Epithelial cell of alveolus of lung (primary cell): ENCODE results near the gene KRT75. TPM values are rescaled to one million over a fixed set of nuclear protein-coding genes. Genes with fewer than 3 reads are reported as not detected.

Experiments
- total RNA-seq: library from RNA; depleted of rRNA; stranded (reverse); fragments of >200 nt; gene quantifications from 2 replicates; pipeline ENCODE4 v1.2.1, GENCODE V29; 2015

The KRT75 gene
- not detected in 2 replicates for total RNA-seq

DNA sequence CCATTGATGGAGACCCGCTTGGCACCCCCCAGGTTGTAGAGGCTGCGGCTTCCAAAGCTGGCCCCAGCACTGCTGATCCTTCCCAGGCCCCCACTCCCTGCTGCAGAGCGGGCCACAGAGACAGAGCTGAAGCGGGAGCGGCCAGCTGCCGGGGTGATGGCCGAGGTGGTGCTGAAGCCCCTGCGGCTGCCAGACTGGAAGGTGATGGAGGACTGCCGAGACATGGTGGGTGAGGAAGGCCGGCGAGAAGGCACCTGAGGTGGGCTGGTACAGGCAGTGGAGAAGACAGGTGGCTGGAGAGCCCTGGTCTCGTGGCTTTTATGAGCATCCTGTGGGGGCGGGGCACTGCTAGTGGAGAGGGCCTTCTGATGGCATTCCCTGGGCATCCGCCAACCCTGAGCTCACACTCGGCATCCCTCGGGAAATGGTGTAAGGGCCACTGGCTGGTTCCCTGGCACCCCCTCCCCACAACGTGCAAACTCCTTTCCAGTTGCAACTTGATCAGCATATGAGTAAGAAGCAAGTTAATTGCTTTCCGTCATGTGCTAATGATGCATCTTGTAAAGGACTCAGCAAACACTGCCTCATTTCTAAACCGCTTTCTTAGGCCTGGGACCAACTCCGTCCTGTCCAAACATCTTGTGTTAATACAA is at the start of gene KRT75:
Gene KRT75, minus strand, starts transcription at position 291 of the 653 bp plus-strand sequence. Its CDS starts 67 bp downstream, at position 224.

DNA sequence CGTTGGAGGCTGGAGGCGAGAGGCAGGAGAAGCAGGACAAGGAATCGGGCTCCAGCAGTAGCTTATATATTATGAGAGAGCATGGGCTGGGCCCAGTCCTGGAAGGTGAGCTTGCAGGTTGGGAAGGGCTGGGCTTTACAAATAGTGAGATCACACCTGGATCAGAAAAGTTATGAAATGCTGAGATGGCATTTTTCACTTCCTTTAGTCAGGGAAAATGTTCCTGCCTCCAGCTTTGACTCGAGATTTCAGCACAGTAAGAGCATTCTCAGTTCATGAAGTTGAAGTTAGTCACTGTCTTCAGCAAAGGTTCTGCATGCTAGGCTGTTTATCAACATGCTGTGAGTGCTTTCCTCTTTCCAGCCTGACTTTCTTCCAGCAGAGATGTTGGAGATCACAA is 39.6 kb upstream of the KRT75 start, which contains the start of gene KRT6C:
Gene KRT6C, minus strand, starts transcription at position 38 of the 400 bp plus-strand sequence. CDS start 68 bp downstream, outside the sequence.

DNA sequence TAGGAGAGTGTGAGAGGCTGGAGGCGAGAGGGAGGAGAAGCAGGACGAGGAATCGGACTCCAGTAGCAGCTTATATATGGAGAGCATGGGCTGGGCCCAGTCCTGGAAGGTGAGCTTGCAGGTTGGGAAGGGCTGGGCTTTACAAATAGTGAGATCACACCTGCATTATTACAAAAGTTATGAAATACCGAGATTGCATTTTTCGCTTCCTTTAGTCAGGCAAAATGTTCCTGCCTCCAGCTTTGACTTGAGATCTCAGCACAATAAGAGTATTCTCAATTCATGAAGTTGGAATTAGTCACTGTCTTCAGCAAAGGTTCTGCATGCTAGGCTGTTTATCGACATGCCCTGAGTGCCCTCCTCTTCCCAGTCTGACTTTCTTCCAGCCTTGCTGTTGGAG is 17.9 kb upstream of the KRT75 start, which contains the start of gene KRT6B:
Gene KRT6B, minus strand, starts transcription at position 46 of the 400 bp plus-strand sequence. CDS start 68 bp downstream, outside the sequence.

DNA sequence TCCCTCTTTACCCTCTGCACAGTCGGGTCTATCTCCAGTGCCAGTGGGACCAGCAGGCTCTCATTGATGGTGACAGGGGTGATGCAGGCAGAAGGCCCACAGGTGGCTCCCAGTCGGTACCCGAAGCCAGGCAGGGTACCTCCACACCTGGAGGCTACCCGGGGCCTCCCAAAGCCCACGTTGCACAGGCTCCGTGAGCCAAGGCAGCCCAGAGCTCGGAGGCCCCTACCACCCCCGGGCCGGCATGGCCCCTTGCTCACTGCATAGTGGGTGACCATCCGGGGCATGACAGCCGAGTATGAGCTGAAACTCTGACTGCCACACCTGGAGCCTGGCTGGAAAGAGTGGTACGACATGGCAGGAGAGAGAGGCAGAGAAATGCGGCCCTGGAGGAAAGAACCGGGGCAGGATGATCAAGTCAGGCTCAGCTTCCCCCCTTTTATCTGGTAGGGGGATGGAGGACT is 28.2 kb downstream of the KRT75 start, which contains the start of gene KRT82:
Gene KRT82, minus strand, starts transcription at position 414 of the 464 bp plus-strand sequence. Its CDS starts 58 bp downstream, at position 356.

DNA sequence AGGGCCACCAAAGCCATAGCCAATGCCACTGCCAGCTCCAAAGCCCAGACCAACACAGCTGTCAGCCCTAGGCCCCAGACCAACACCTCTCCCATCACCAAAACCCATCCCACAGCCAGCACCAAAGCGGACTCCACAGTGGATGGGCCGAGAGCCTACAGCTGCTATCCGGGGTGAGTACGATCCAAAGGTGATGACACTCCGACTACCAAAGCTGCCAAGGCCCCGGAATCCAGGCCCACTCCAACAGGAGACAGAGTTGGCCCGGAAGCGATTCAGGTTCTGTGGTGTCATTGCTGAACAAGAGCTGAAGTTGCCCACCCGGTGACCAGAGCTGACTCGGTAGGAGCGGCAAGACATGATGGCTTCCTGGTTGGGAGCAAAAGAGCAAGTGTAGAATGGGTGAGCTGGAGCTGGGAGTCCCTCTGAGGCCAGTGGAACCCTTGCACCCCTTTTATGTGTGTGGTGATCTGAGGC is 48.9 kb downstream of the KRT75 start, which contains the start of gene KRT84:
Gene KRT84, minus strand, starts transcription at position 427 of the 477 bp plus-strand sequence. Its CDS starts 67 bp downstream, at position 360.

Other genes with a start within 250 kb of the KRT75 start
- 0.64 and 0.91 TPM in 2 replicates for gene KRT80, start 242.4 kb downstream of the KRT75 start, total RNA-seq
- 5.2 and 235 TPM in 2 replicates for gene KRT7, start 201.1 kb downstream of the KRT75 start, total RNA-seq
- not detected in 2 replicates for gene KRT86, start 159.7 kb downstream of the KRT75 start, total RNA-seq
- gene KRT81, start 142.8 kb downstream of the KRT75 start, total RNA-seq, result 0.64 and 1.6 TPM in 2 replicates
- gene KRT83, start 113.0 kb downstream of the KRT75 start, total RNA-seq, result not detected in 2 replicates
- gene KRT85, start 66.9 kb downstream of the KRT75 start, total RNA-seq, result not detected in 2 replicates
- gene KRT84, start 48.7 kb downstream of the KRT75 start, total RNA-seq, result not detected in 2 replicates
- not detected in 2 replicates for gene KRT82, start 28.0 kb downstream of the KRT75 start, total RNA-seq
- 1.0 TPM in 1 of 2 replicates, not detected in the other for gene KRT6B, start 17.8 kb upstream of the KRT75 start, total RNA-seq
- not detected in 2 replicates for gene KRT6C, start 39.4 kb upstream of the KRT75 start, total RNA-seq
- 3.2 and 20.6 TPM in 2 replicates for gene KRT6A, start 58.9 kb upstream of the KRT75 start, total RNA-seq
- 2.0 and 4.1 TPM in 2 replicates for gene KRT5, start 86.0 kb upstream of the KRT75 start, total RNA-seq
- not detected in 2 replicates for gene KRT71, start 118.8 kb upstream of the KRT75 start, total RNA-seq
- gene KRT74, start 139.5 kb upstream of the KRT75 start, total RNA-seq, result not detected in 2 replicates
- gene KRT72, start 167.1 kb upstream of the KRT75 start, total RNA-seq, result not detected in 2 replicates
- not detected in 2 replicates for gene KRT73, start 184.2 kb upstream of the KRT75 start, total RNA-seq
- not detected in 2 replicates for gene KRT2, start 217.8 kb upstream of the KRT75 start, total RNA-seq
- gene KRT1, start 246.0 kb upstream of the KRT75 start, total RNA-seq, result not detected in 2 replicates